ENCODE data around the gene FOXP2.
"Not testable (repeated sequence)": the region's sequence is repeated elsewhere in the genome, so short reads cannot be mapped to it uniquely, and the experiment has no call there.

The FOXP2 gene

DNA sequence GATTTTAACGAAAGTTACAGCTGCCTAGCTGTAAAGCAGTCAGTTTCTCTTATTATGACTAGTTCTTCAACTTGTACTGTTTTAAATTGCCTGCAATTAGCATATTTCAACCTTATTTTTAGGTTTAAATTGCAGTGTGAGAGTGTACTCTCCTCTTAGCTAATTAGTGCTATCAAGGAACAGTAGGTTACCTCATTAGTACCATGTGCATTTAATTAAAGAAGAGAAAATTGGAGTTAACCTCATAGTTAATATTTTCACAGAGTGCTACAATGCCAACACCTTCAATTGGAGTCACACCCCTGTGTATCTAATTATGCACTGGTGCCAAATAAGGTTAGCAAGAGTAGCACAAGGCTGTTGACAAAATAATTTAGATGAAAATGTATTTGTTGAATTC lies 154.6 kb downstream of the FOXP2 start:
- Histone ChIP-seq H3K4me3 (ENCODE audit: low read depth in 1 of 2, low read length in 2 of 2) (no peak overlapping the region), H3K9me3 (ENCODE audit: control insufficient read depth in 1 of 2, low read length in 2 of 2) (no peaks in the 10 kb centered on the region), H3K27me3 (ENCODE audit: control insufficient read depth in 1 of 2, insufficient read depth in 2 of 2, low read length in 2 of 2) (no peaks in the 10 kb centered on the region), H3K4me1 (ENCODE audit: control insufficient read depth in 1 of 2, insufficient read depth in 2 of 2, low read length in 2 of 2) (no peaks in the 10 kb centered on the region), H3K36me3 (ENCODE audit: control insufficient read depth in 1 of 2, insufficient read depth in 2 of 2, low read length in 2 of 2) (no peaks in the 10 kb centered on the region), H3K27ac (ENCODE audit: low read depth, low read length) (no peak overlapping the region), H3K9ac (ENCODE audit: low read depth in 1 of 2, low read length in 2 of 2) (no peak overlapping the region)

- no peak overlapping the region for H3K27ac ChIP-seq (ENCODE audit: low read depth, low read length)
These were observed 159.8 kb downstream of the FOXP2 start for GRCh38 chr7:114574384-114574783.

GRCh38 chr7:114575098-114575497 lies 160.5 kb downstream of the FOXP2 start:
- Histone ChIP-seq H3K36me3 (ENCODE audit: control insufficient read depth in 1 of 2, insufficient read depth in 2 of 2, low read length in 2 of 2) (no peaks in the 10 kb centered on the region), H3K9ac (ENCODE audit: low read depth in 1 of 2, low read length in 2 of 2) (no peak overlapping the region), H3K4me3 (ENCODE audit: low read depth in 1 of 2, low read length in 2 of 2) (no peak overlapping the region), H3K27ac (ENCODE audit: low read depth, low read length) (no peak overlapping the region), H3K27me3 (ENCODE audit: control insufficient read depth in 1 of 2, insufficient read depth in 2 of 2, low read length in 2 of 2) (no peaks in the 10 kb centered on the region), H3K4me1 (ENCODE audit: control insufficient read depth in 1 of 2, insufficient read depth in 2 of 2, low read length in 2 of 2) (no peaks in the 10 kb centered on the region), H3K9me3 (ENCODE audit: control insufficient read depth in 1 of 2, low read length in 2 of 2) (no peaks in the 10 kb centered on the region)

More at GRCh38 chr7:114574384-114574783, 159.8 kb downstream of the FOXP2 start:
- H3K9me3 ChIP-seq (ENCODE audit: control insufficient read depth in 1 of 2, low read length in 2 of 2) = no peaks in the 10 kb centered on the region
- no peaks in the 10 kb centered on the region for H3K36me3 ChIP-seq (ENCODE audit: control insufficient read depth in 1 of 2, insufficient read depth in 2 of 2, low read length in 2 of 2)
- H3K4me1 ChIP-seq (ENCODE audit: control insufficient read depth in 1 of 2, insufficient read depth in 2 of 2, low read length in 2 of 2) = no peaks in the 10 kb centered on the region
- H3K9ac ChIP-seq (ENCODE audit: low read depth in 1 of 2, low read length in 2 of 2) = no peak overlapping the region
- no peaks in the 10 kb centered on the region for H3K27me3 ChIP-seq (ENCODE audit: control insufficient read depth in 1 of 2, insufficient read depth in 2 of 2, low read length in 2 of 2)
- no peak overlapping the region for H3K4me3 ChIP-seq (ENCODE audit: low read depth in 1 of 2, low read length in 2 of 2)

GRCh38 chr7:114580963-114581362 lies 166.3 kb downstream of the FOXP2 start:
- not testable (repeated sequence) for H3K4me1 ChIP-seq (ENCODE audit: control insufficient read depth in 1 of 2, insufficient read depth in 2 of 2, low read length in 2 of 2); H3K36me3 ChIP-seq (ENCODE audit: control insufficient read depth in 1 of 2, insufficient read depth in 2 of 2, low read length in 2 of 2); H3K27me3 ChIP-seq (ENCODE audit: control insufficient read depth in 1 of 2, insufficient read depth in 2 of 2, low read length in 2 of 2); H3K27ac ChIP-seq (ENCODE audit: low read depth, low read length); H3K9me3 ChIP-seq (ENCODE audit: control insufficient read depth in 1 of 2, low read length in 2 of 2); H3K4me3 ChIP-seq (ENCODE audit: low read depth in 1 of 2, low read length in 2 of 2); H3K9ac ChIP-seq (ENCODE audit: low read depth in 1 of 2, low read length in 2 of 2)

DNA sequence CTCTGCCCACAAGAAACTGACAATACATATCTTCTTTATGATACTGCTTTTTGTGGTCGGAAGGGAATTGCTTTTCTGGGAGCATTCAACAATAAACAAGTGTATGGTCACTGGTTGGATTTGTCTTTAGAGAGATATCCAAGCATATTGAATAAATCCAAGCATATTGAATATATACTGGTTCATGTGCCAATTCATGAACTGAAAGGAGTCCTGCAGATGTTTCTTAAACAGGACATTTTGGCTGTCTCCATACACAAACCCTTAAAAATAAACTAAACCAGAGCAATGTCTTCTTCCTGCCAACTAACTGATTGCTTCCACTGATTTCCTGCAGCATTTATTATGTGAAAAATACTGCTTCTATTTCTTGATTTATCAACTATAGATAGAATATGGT lies 173.9 kb downstream of the FOXP2 start:
- no peaks in the 10 kb centered on the region for H3K36me3 ChIP-seq (ENCODE audit: control insufficient read depth in 1 of 2, insufficient read depth in 2 of 2, low read length in 2 of 2)
- H3K9me3 ChIP-seq (ENCODE audit: control insufficient read depth in 1 of 2, low read length in 2 of 2) = no peaks in the 10 kb centered on the region
- no peak overlapping the region for H3K27ac ChIP-seq (ENCODE audit: low read depth, low read length)
- no peak overlapping the region for H3K4me3 ChIP-seq (ENCODE audit: low read depth in 1 of 2, low read length in 2 of 2)
- no peaks in the 10 kb centered on the region for H3K4me1 ChIP-seq (ENCODE audit: control insufficient read depth in 1 of 2, insufficient read depth in 2 of 2, low read length in 2 of 2)
- no peaks in the 10 kb centered on the region for H3K27me3 ChIP-seq (ENCODE audit: control insufficient read depth in 1 of 2, insufficient read depth in 2 of 2, low read length in 2 of 2)
- no peak overlapping the region for H3K9ac ChIP-seq (ENCODE audit: low read depth in 1 of 2, low read length in 2 of 2)

- Histone ChIP-seq H3K9ac (ENCODE audit: low read depth in 1 of 2, low read length in 2 of 2) (no peak overlapping the region), H3K4me1 (ENCODE audit: control insufficient read depth in 1 of 2, insufficient read depth in 2 of 2, low read length in 2 of 2) (no peaks in the 10 kb centered on the region), H3K27me3 (ENCODE audit: control insufficient read depth in 1 of 2, insufficient read depth in 2 of 2, low read length in 2 of 2) (no peaks in the 10 kb centered on the region), H3K9me3 (ENCODE audit: control insufficient read depth in 1 of 2, low read length in 2 of 2) (no peaks in the 10 kb centered on the region), H3K4me3 (ENCODE audit: low read depth in 1 of 2, low read length in 2 of 2) (no peak overlapping the region), H3K36me3 (ENCODE audit: control insufficient read depth in 1 of 2, insufficient read depth in 2 of 2, low read length in 2 of 2) (no peaks in the 10 kb centered on the region), H3K27ac (ENCODE audit: low read depth, low read length) (no peak overlapping the region)
These were observed 174.8 kb downstream of the FOXP2 start for GRCh38 chr7:114589436-114589835.

DNA sequence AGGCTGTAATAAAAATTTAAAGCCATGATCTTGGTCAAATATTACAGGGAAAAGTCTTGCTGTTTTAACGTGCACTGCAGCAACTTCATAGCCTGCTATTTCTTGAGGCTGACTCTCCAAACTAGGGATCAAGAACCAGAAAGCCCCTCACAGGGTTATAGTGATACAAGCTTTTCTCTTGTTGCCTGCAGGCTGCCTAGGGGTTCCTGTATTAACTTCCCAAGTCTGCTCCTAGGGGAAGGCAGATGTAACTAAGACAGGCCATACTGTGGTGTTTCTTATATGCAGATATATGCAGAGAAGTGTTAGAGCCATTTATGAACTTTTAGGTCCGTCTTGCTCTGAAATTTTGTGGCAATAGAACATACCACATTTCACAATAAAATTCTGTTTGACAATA lies 175.7 kb downstream of the FOXP2 start:
- H3K4me1 ChIP-seq (ENCODE audit: control insufficient read depth in 1 of 2, insufficient read depth in 2 of 2, low read length in 2 of 2) = no peaks in the 10 kb centered on the region
- no peak overlapping the region for H3K4me3 ChIP-seq (ENCODE audit: low read depth in 1 of 2, low read length in 2 of 2)
- no peak overlapping the region for H3K9ac ChIP-seq (ENCODE audit: low read depth in 1 of 2, low read length in 2 of 2)
- H3K27me3 ChIP-seq (ENCODE audit: control insufficient read depth in 1 of 2, insufficient read depth in 2 of 2, low read length in 2 of 2) = no peaks in the 10 kb centered on the region
- H3K27ac ChIP-seq (ENCODE audit: low read depth, low read length) = no peak overlapping the region
- no peaks in the 10 kb centered on the region for H3K36me3 ChIP-seq (ENCODE audit: control insufficient read depth in 1 of 2, insufficient read depth in 2 of 2, low read length in 2 of 2)
- H3K9me3 ChIP-seq (ENCODE audit: control insufficient read depth in 1 of 2, low read length in 2 of 2) = no peaks in the 10 kb centered on the region

DNA sequence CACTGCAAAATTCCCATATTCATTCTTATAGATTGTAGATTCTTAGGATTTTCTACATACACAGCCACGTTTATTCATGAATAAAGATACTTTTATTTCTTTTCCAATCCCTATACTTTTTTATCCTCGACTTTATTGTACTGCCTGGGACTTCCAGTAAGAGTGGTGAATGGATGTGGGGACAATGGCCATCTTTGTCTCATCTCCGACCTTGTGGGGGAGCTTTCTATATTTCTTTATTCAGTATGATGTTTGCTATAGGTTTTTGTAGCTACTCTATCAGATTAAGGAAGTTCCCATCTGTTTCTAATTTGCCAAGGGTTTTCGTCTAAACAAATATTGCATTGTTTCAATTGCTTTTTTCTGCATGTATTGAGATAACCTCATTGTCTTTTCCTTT lies 184.3 kb downstream of the FOXP2 start:
- Histone ChIP-seq H3K27me3 (ENCODE audit: control insufficient read depth in 1 of 2, insufficient read depth in 2 of 2, low read length in 2 of 2) (no peaks in the 10 kb centered on the region), H3K4me3 (ENCODE audit: low read depth in 1 of 2, low read length in 2 of 2) (no peak overlapping the region), H3K36me3 (ENCODE audit: control insufficient read depth in 1 of 2, insufficient read depth in 2 of 2, low read length in 2 of 2) (no peaks in the 10 kb centered on the region), H3K9ac (ENCODE audit: low read depth in 1 of 2, low read length in 2 of 2) (no peak overlapping the region), H3K27ac (ENCODE audit: low read depth, low read length) (no peak overlapping the region), H3K4me1 (ENCODE audit: control insufficient read depth in 1 of 2, insufficient read depth in 2 of 2, low read length in 2 of 2) (no peaks in the 10 kb centered on the region), H3K9me3 (ENCODE audit: control insufficient read depth in 1 of 2, low read length in 2 of 2) (no peaks in the 10 kb centered on the region)

GRCh38 chr7:114606100-114606499 lies 191.5 kb downstream of the FOXP2 start:
- H3K4me1 ChIP-seq (ENCODE audit: control insufficient read depth in 1 of 2, insufficient read depth in 2 of 2, low read length in 2 of 2) = no peaks in the 10 kb centered on the region
- H3K36me3 ChIP-seq (ENCODE audit: control insufficient read depth in 1 of 2, insufficient read depth in 2 of 2, low read length in 2 of 2) = no peaks in the 10 kb centered on the region
- H3K9ac ChIP-seq (ENCODE audit: low read depth in 1 of 2, low read length in 2 of 2) = no peak overlapping the region
- H3K27me3 ChIP-seq (ENCODE audit: control insufficient read depth in 1 of 2, insufficient read depth in 2 of 2, low read length in 2 of 2) = no peaks in the 10 kb centered on the region
- no peak overlapping the region for H3K4me3 ChIP-seq (ENCODE audit: low read depth in 1 of 2, low read length in 2 of 2)
- no peak overlapping the region for H3K27ac ChIP-seq (ENCODE audit: low read depth, low read length)
- no peaks in the 10 kb centered on the region for H3K9me3 ChIP-seq (ENCODE audit: control insufficient read depth in 1 of 2, low read length in 2 of 2)

- H3K4me3 ChIP-seq (ENCODE audit: low read depth in 1 of 2, low read length in 2 of 2); H3K9ac ChIP-seq (ENCODE audit: low read depth in 1 of 2, low read length in 2 of 2); H3K27me3 ChIP-seq (ENCODE audit: control insufficient read depth in 1 of 2, insufficient read depth in 2 of 2, low read length in 2 of 2); H3K9me3 ChIP-seq (ENCODE audit: control insufficient read depth in 1 of 2, low read length in 2 of 2); H3K36me3 ChIP-seq (ENCODE audit: control insufficient read depth in 1 of 2, insufficient read depth in 2 of 2, low read length in 2 of 2); H3K4me1 ChIP-seq (ENCODE audit: control insufficient read depth in 1 of 2, insufficient read depth in 2 of 2, low read length in 2 of 2); H3K27ac ChIP-seq (ENCODE audit: low read depth, low read length): not testable (repeated sequence)
These were observed 194.2 kb downstream of the FOXP2 start for GRCh38 chr7:114608822-114609221.

DNA sequence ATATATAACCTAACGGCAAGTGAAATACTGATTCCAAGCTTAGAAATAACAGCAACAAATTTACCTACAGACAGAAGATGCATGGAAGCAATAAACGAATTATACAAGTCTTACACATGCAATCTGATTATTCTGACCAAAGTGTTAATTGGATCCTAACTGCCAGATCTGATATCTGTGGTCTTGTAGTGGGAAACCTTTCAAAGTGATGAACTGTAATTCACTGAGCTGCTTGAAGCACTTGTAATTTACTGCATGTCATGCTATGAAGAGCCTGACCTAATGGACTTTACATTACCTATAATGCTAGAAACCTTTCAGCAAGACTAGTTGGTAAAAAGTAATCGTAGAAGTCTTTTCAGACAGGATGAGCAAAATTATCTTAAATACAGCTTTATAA lies 205.6 kb downstream of the FOXP2 start:
- Histone ChIP-seq H3K27me3 (ENCODE audit: control insufficient read depth in 1 of 2, insufficient read depth in 2 of 2, low read length in 2 of 2) (no peaks in the 10 kb centered on the region), H3K4me1 (ENCODE audit: control insufficient read depth in 1 of 2, insufficient read depth in 2 of 2, low read length in 2 of 2) (no peaks in the 10 kb centered on the region), H3K27ac (ENCODE audit: low read depth, low read length) (no peak overlapping the region), H3K9me3 (ENCODE audit: control insufficient read depth in 1 of 2, low read length in 2 of 2) (no peaks in the 10 kb centered on the region), H3K4me3 (ENCODE audit: low read depth in 1 of 2, low read length in 2 of 2) (no peak overlapping the region), H3K9ac (ENCODE audit: low read depth in 1 of 2, low read length in 2 of 2) (no peak overlapping the region), H3K36me3 (ENCODE audit: control insufficient read depth in 1 of 2, insufficient read depth in 2 of 2, low read length in 2 of 2) (no peaks in the 10 kb centered on the region)
